Fibroblast of skin of left quadriceps (primary cell): ENCODE measurements around the gene POMT1.

Experiments
- DNase-seq, 2 experiments: peaks; one replicate each; pipeline ENCODE4 v3.0.0-alpha.2; 2013; ENCODE audit warnings: low read depth in 2 of 2

Gene POMT1

DNA sequence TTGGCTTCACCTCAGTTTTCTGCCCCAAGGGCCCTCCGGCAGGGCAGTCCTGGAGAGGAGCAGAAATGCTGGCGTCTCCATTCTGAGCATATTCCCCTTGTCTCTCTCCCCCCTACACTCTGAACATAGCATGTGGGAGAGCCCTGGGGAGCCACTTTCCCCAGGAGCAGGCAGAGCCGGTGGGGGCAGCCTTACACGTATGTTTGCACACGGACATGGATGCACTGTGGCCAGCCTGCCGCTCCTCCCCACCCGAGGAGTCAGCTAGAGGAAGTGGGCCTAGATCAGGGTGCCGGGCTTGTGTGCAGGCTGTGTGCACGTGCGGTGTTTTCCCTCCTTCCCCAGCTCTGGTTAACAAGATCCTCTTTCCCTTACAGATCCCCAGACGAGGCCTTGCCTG lies 25.4 kb upstream of the POMT1 start:
- no peak for DNase-seq

GRCh38 chr9:131477816-131478419 lies 24.8 kb upstream of the POMT1 start:
- no peak for DNase-seq

DNA sequence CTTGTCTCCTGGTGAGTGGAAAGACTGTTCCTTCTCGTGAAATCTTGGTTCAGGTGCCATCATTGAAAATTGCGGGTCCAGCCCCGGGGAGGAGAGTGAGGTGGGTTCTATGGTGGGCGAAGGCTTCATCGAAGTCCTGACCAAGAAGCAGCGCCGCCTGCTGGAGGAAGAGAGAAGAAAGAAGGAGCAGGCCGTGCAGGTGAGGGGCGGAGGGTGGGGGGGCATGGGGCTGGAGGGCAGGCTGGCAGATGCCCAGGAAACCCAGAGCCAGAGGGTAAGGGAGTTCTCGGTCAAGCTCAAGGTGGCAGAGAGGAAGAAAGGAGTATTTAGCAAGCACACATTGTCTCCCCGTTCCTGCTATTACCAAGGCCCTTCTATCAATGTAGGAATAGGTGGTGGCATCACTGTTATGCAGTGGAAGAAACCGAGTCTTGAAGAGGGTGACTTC lies 24.3 kb upstream of the POMT1 start:
- DNase-seq, result no peak

GRCh38 chr9:131478911-131479310 lies 23.8 kb upstream of the POMT1 start:
- no peak for DNase-seq

GRCh38 chr9:131480258-131480657 lies 22.5 kb upstream of the POMT1 start:
- no peak for DNase-seq

GRCh38 chr9:131481441-131482342 lies 21.0 kb upstream of the POMT1 start:
- DNase-seq, result no peak

DNA sequence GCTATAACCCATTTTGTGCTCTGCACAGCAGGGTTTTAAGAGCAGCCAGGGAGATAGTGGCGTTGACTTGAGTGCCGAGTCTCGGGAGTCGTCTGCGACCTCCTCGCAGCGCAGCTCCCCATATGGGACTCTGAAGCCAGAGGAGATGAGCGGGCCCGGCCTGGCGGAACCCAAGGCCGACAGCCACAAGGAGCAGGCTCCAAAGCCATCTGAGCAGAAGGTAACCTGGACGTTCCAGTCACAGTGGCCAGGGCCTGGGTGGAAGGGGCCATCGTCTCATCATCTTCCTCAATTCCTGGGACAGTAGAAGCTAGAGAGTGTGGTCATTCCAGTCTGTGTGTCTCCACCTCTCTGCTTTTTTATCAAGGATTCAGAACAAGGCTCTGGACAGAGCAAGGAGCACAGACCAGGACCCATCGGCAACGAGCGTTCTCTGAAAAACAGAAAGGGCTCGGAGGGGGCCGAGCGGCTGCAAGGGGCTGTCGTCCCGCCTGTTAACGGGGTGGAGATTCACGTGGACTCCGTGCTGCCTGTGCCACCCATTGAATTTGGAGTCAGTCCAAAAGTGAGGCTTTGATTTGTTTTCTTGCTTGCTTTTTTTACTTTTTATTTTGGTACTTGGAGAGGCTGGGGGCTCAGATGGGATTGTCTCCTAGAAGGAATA lies 20.2 kb upstream of the POMT1 start:
- no peak for DNase-seq

DNA sequence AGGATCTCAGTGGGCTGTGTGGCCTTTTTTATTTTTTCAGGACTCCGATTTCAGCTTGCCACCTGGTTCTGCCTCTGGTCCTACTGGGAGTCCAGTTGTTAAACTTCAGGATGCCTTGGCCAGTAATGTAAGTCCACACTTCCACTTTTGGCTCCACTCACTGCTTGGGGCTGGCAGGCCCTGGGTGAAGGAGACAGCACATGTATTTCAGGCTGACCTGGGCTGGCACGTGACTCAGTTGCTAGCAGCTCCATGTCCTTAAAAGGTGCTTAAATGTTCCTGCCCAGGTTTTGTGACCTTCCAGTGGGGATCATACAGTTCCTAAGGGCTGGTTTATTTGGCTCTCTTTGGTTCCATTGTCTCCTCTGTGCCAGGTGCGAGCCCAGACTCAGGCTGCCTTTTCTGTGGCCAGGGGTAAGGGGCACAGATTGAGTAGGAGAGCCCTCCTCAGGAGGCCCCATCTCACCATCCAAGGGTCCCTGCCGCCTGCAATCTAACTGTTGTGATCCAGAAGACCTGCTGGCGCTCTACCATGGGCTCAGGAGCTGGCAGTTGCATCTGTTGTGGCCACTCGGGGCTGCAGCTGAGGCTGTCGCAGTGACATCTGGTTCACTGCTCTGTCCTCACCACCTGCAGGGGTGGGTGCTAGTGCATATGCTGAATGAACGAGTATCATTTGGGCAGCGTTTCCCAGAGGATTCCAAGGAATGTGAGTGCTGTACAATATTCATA lies 19.2 kb upstream of the POMT1 start:
- no peak for DNase-seq

- DNase-seq, result no peak
Measured at GRCh38 chr9:131484051-131484445, 18.7 kb upstream of the POMT1 start.

GRCh38 chr9:131484560-131485185 lies 18.0 kb upstream of the POMT1 start:
- no peak for DNase-seq

- no peak for DNase-seq
Measured at GRCh38 chr9:131485206-131485605, 17.5 kb upstream of the POMT1 start.

DNA sequence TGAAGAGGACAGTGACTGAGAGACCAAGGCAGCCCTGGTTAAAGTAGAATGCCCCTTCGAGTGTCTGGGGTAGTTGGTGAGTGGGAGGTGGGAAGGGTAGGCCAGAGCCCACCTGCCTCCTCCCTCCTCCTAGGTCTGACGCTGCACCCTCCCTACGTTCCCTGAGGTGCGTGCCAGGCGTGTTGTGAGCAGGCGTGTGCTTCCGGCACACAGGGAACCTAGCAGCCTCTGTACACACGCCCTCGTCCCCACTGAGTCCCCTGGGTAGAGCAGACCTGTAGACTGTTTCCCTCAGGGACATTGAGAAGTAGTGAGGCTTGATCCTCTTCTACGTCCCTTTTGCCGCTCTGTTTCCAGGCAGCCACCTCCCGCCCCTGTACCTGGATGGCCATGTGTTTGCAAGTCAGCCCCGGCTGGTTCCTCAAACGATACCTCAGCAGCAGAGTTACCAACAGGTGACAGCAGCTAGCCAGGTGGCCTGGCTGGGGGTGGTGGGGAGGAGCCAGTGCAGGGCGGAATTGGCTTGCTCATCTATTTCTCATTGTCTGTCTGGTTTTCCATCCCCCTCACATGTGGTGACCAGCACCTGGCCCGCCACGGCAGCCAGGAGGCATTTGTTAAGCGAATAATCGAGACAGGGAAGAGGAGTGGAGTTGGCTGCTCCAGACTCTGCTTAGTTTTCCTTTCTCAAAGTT lies 16.8 kb upstream of the POMT1 start:
- no peak for DNase-seq

GRCh38 chr9:131487001-131487400 lies 15.7 kb upstream of the POMT1 start:
- no peak for DNase-seq

GRCh38 chr9:131487621-131488031 lies 15.1 kb upstream of the POMT1 start:
- DNase-seq, result no peak

DNA sequence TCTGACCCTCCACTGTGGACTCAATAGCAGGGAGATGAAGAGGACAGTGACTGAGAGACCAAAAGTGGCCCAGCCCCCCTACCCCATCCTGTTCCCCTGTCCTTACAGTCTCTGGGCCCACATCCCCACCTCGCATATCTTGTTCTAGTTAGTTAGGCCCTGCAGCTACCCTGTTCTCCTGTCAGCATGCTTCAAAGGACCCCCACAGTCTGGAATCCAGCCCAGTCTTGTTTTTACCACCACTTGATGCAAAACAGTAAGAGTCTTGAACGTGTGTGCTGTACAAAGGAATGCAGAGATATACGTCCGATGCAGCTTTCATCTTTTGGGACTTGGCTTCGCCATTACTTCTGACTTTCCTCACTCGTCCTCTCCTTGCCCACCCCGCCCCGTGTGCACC lies 12.2 kb upstream of the POMT1 start:
- no peak for DNase-seq

- no peak for DNase-seq
Measured at GRCh38 chr9:131491001-131491710, 11.6 kb upstream of the POMT1 start.

DNA sequence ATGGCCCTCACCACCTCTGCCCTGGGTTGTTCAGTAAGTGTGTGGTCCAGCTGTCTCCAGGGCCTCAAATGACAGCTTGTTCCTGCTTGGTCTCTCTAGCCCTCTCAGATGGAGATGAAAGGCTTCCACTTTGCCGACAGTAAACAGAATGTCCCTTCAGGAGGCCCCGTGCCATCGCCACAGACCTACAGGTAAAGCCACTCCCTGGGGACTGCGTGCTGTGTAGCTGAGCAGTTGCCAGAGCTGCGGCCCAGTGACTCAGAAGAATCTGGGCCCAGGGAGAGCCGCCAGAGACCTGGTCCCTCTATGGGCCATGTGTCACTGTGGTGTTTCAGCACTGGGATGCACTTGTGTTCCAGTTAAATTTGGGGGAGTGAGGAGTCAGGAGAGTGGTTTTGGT lies 10.6 kb upstream of the POMT1 start:
- DNase-seq, result no peak

- DNase-seq, result no peak
Measured at GRCh38 chr9:131494296-131494870, 8.3 kb upstream of the POMT1 start.

DNA sequence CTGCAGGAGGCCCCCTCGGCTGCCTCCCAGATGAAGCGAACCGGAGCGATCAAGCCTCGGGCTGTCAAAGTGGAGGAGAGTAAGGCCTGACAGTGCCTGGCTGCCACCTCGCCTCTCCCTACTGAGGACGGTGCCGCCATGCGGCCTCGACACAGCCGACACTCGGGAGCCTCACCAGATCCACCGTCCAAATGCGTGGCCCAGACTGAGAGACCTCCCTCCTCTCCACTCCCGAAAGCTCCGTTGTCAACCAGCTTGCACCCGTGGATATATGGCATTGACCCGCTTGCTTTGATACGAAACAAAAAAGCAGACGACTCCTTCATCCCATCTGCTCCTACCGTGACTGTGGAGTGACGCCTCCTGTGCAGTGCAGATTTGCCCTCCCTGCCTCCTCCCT lies 6.9 kb upstream of the POMT1 start:
- no peak for DNase-seq

DNA sequence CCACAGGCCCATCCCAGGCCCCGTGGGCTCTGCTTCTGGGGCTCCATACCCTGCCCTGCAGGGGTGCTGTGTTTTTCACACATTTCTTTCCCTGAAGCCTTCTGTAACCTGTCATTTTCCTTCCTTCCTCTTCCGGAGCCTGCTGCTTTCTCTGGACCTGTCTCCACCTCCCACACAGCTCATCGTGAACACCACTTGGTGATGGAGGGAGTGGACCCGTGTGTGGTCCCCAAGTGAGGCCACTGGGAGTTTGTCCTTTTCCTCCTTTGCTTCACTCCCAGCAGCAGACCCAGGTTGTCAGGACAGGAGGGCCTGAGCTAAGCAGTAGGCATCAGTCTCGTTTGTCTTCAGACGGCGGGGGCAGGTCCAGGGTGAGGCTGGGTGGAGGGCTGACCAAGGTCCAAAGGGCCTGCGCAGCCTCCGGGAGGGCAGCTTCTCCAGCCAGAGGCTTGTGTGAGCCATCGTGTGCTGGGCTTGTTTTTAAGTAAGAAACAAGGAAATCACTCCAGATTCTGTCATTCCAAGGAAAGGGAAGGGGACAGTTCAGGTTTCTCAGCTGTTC lies 5.8 kb upstream of the POMT1 start:
- DNase-seq, result no peak
